ENCODE results near the gene SPCS3. TPM values are rescaled to one million over a fixed set of nuclear protein-coding genes. Genes with fewer than 3 reads are reported as not detected.

The SPCS3 gene
- total RNA-seq, 1 donor from 2014 or later = 225 TPM

- H3K4me3 ChIP-seq (ENCODE audit: insufficient read depth, low read depth, low read length) = no peak overlapping the region
- H3K4me1 Mint-ChIP-seq (ENCODE audit: low read depth, unreplicated experiment) = peaks cover 29% of the 10 kb centered on the region
- peaks cover 2% of the 10 kb centered on the region for H3K9me3 Mint-ChIP-seq (ENCODE audit: unreplicated experiment)
- peak overlapping the region; percentile 51 for H3K4me2 ChIP-seq (ENCODE audit: low read length)
- DNase-seq (ENCODE audit: low read depth) (peak; percentile 87), FAIRE-seq (peak; percentile 87)
- no peaks in the 10 kb centered on the region for H3K36me3 Mint-ChIP-seq (ENCODE audit: low read depth, unreplicated experiment)
- no peaks in the 10 kb centered on the region for H3K27me3 Mint-ChIP-seq (ENCODE audit: low read depth, unreplicated experiment)
- H3K9me3 ChIP-seq (ENCODE audit: insufficient read depth, low read depth, low read length) = no peaks in the 10 kb centered on the region
- H4K20me1 ChIP-seq (ENCODE audit: insufficient read depth, low read length) = no peaks in the 10 kb centered on the region
- H3K9ac ChIP-seq (ENCODE audit: low read length) = no peak overlapping the region
- H3K79me2 ChIP-seq (ENCODE audit: insufficient read depth, low read length) = no peaks in the 10 kb centered on the region
- no peaks in the 10 kb centered on the region for H3K36me3 ChIP-seq (ENCODE audit: insufficient read depth, low read length)
- H3K27ac Mint-ChIP-seq (ENCODE audit: unreplicated experiment) = no peak overlapping the region
- H3K27ac ChIP-seq (ENCODE audit: low read depth, low read length) = peak overlapping the region; percentile 21
- TF ChIP-seq EZH2 (IDR thresholded peaks at IDR 0.05; ENCODE audit: insufficient read depth, low read length) = no peak
- TF ChIP-seq CTCF (IDR thresholded peaks at IDR 0.05; ENCODE audit: insufficient read depth, low read depth, low read length) = no peak
- no peak overlapping the region for H2AFZ ChIP-seq (ENCODE audit: low read depth, low read length)
- H3K27me3 ChIP-seq (ENCODE audit: insufficient read depth, low read length) = no peaks in the 10 kb centered on the region
- H3K4me1 ChIP-seq (ENCODE audit: insufficient read depth, low read length) = peaks cover 13% of the 10 kb centered on the region
- no peak overlapping the region for H3K4me3 Mint-ChIP-seq (ENCODE audit: unreplicated experiment)
Observed at GRCh38 chr4:176302283-176303275, 17.2 kb upstream of the SPCS3 start.

- no peak overlapping the region for H3K4me2 ChIP-seq (ENCODE audit: low read length)
- H3K79me2 ChIP-seq (ENCODE audit: insufficient read depth, low read length) = no peaks in the 10 kb centered on the region
- no peak overlapping the region for H2AFZ ChIP-seq (ENCODE audit: low read depth, low read length)
- Mint-ChIP-seq H3K27me3 (ENCODE audit: low read depth, unreplicated experiment) (no peaks in the 10 kb centered on the region), H3K27ac (ENCODE audit: unreplicated experiment) (no peak overlapping the region), H3K4me3 (ENCODE audit: unreplicated experiment) (no peak overlapping the region), H3K36me3 (ENCODE audit: low read depth, unreplicated experiment) (no peaks in the 10 kb centered on the region), H3K9me3 (ENCODE audit: unreplicated experiment) (peaks cover 2% of the 10 kb centered on the region), H3K4me1 (ENCODE audit: low read depth, unreplicated experiment) (peaks cover 29% of the 10 kb centered on the region)
- no peaks in the 10 kb centered on the region for H3K36me3 ChIP-seq (ENCODE audit: insufficient read depth, low read length)
- H3K27ac ChIP-seq (ENCODE audit: low read depth, low read length) = no peak overlapping the region
- no peak overlapping the region for H3K4me3 ChIP-seq (ENCODE audit: insufficient read depth, low read depth, low read length)
- no peak overlapping the region for H3K9ac ChIP-seq (ENCODE audit: low read length)
- H3K4me1 ChIP-seq (ENCODE audit: insufficient read depth, low read length) = peaks cover 13% of the 10 kb centered on the region
- H3K9me3 ChIP-seq (ENCODE audit: insufficient read depth, low read depth, low read length) = no peaks in the 10 kb centered on the region
- no peak for FAIRE-seq
- H3K27me3 ChIP-seq (ENCODE audit: insufficient read depth, low read length) = no peaks in the 10 kb centered on the region
- H4K20me1 ChIP-seq (ENCODE audit: insufficient read depth, low read length) = no peaks in the 10 kb centered on the region
- TF ChIP-seq CTCF (IDR thresholded peaks at IDR 0.05; ENCODE audit: insufficient read depth, low read depth, low read length) = no peak
- TF ChIP-seq EZH2 (IDR thresholded peaks at IDR 0.05; ENCODE audit: insufficient read depth, low read length) = no peak
- no peak for DNase-seq (ENCODE audit: low read depth)
Observed at GRCh38 chr4:176303938-176304337, 15.8 kb upstream of the SPCS3 start.
